A549 (cell line): Measurements from ENCODE around the gene EAF2.

Experiments
- BHLHE40 ChIP-seq: IDR thresholded peaks from 2 replicates; pipeline ENCODE4 v1.6.1; 2012; ENCODE audit warnings: low read depth, low read length, inconsistent platforms
- EP300 ChIP-seq, 2 experiments: fragments of >200 bp; sonication (Bioruptor Twin); formaldehyde crosslinking; IDR thresholded peaks; 2 replicates in 1 of 2; 3 replicates in 1 of 2; pipeline ENCODE4 v1.6.1; 2016 to 2017
- HDAC2 ChIP-seq: fragments of 200-600 bp; sonication (generic); IDR thresholded peaks from 2 replicates; pipeline ENCODE4 v1.6.1; 2016
- JUN ChIP-seq, 2 experiments: fragments of >200 bp; sonication (Bioruptor Twin); formaldehyde crosslinking; IDR thresholded peaks; 2 replicates in 1 of 2; 3 replicates in 1 of 2; pipeline ENCODE4 v1.6.1; 2016 to 2017
- JUNB ChIP-seq: fragments of >200 bp; sonication (Bioruptor Twin); formaldehyde crosslinking; IDR thresholded peaks from 2 replicates; pipeline ENCODE4 v1.6.1; 2016
- KDM1A ChIP-seq: fragments of 200-600 bp; sonication (generic); IDR thresholded peaks from 2 replicates; pipeline ENCODE4 v1.6.1; 2016; ENCODE audit warnings: low read depth, mild to moderate bottlenecking
- MAFK ChIP-seq: fragments of 450-650 bp; IDR thresholded peaks from 2 replicates; pipeline ENCODE4 v1.6.1; 2014; ENCODE audit not compliant: partially characterized antibody
- NR3C1 ChIP-seq: fragments of >200 bp; sonication (Bioruptor Twin); formaldehyde crosslinking; IDR thresholded peaks from 3 replicates; pipeline ENCODE4 v1.6.1; 2017
- PHF8 ChIP-seq: fragments of 200-600 bp; sonication (generic); IDR thresholded peaks from 2 replicates; pipeline ENCODE4 v1.6.1; 2016; ENCODE audit warnings: low read depth, mild to moderate bottlenecking, antibody characterized with exemption, moderate library complexity, borderline replicate concordance
- POLR2A ChIP-seq: IDR thresholded peaks from 2 replicates; pipeline ENCODE4 v1.6.1; 2012; ENCODE audit warnings: mild to moderate bottlenecking, low read length
- RAD21 ChIP-seq, 2 experiments: fragments of >200 bp in 1 of 2; sonication (Bioruptor Twin) in 1 of 2; formaldehyde crosslinking in 1 of 2; IDR thresholded peaks in 1 of 2; conservative IDR thresholded peaks in 1 of 2; 2 replicates in 1 of 2; 3 replicates in 1 of 2; pipeline ENCODE4 v1.6.1; 2012 to 2018; ENCODE audit warnings: inconsistent platforms in 1 of 2
- TF ChIP-seq, protein P1 (sequence below): fragments of >200 bp; sonication (Bioruptor Twin); formaldehyde crosslinking; IDR thresholded peaks from 3 replicates; pipeline ENCODE4 v1.5.1; 2016
- TF ChIP-seq, protein P2 (sequence below): fragments of 250-450 bp; sonication (Bioruptor Pico); IDR thresholded peaks from 2 replicates; pipeline ENCODE4 v1.5.0; 2021; ENCODE audit warnings: mild to moderate bottlenecking, moderate library complexity, borderline replicate concordance

DNA sequence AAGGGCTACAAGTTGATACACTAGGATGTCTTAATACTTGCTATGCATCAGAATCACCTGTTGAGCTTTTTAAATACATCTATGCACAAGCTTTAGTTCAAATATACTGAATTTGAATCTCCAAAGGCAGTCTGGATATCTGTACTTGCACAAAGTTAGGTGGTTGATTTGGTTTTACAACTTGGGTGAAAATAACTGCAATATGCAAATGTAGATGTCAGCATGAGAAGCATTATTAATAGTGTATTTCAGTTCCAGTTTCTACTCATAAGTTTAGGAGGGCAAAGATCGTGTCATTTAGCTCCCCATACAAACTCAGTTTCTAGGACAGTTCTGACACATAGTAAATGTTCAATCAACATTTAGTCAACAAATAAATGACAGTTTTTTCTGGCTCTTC, 25.8 kb upstream of the EAF2 start:
- TF ChIP-seq, protein P1, sequence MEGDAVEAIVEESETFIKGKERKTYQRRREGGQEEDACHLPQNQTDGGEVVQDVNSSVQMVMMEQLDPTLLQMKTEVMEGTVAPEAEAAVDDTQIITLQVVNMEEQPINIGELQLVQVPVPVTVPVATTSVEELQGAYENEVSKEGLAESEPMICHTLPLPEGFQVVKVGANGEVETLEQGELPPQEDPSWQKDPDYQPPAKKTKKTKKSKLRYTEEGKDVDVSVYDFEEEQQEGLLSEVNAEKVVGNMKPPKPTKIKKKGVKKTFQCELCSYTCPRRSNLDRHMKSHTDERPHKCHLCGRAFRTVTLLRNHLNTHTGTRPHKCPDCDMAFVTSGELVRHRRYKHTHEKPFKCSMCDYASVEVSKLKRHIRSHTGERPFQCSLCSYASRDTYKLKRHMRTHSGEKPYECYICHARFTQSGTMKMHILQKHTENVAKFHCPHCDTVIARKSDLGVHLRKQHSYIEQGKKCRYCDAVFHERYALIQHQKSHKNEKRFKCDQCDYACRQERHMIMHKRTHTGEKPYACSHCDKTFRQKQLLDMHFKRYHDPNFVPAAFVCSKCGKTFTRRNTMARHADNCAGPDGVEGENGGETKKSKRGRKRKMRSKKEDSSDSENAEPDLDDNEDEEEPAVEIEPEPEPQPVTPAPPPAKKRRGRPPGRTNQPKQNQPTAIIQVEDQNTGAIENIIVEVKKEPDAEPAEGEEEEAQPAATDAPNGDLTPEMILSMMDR = no peak
- no peak for TF ChIP-seq JUNB
- TF ChIP-seq POLR2A = no peak
- no peak for TF ChIP-seq NR3C1
- TF ChIP-seq KDM1A = no peak
- TF ChIP-seq EP300 (IDR thresholded peaks at IDR 0.05) = no peak
- TF ChIP-seq PHF8 = no peak
- TF ChIP-seq, protein P2, sequence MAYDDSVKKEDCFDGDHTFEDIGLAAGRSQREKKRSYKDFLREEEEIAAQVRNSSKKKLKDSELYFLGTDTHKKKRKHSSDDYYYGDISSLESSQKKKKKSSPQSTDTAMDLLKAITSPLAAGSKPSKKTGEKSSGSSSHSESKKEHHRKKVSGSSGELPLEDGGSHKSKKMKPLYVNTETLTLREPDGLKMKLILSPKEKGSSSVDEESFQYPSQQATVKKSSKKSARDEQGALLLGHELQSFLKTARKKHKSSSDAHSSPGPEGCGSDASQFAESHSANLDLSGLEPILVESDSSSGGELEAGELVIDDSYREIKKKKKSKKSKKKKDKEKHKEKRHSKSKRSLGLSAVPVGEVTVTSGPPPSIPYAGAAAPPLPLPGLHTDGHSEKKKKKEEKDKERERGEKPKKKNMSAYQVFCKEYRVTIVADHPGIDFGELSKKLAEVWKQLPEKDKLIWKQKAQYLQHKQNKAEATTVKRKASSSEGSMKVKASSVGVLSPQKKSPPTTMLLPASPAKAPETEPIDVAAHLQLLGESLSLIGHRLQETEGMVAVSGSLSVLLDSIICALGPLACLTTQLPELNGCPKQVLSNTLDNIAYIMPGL = no peak
- no peak for TF ChIP-seq HDAC2
- no peak for TF ChIP-seq RAD21 (conservative IDR thresholded peaks at IDR 0.05 in 1 of 2, IDR thresholded peaks at IDR 0.05 in 1 of 2)
- no peak for TF ChIP-seq JUN (IDR thresholded peaks at IDR 0.05)
- TF ChIP-seq MAFK = no peak
- no peak for TF ChIP-seq BHLHE40
